NB4 (cell line): ENCODE measurements around the gene TAS2R50.

Experiments
- CTCF ChIP-seq: IDR thresholded peaks from one replicate; pipeline ENCODE4 v1.5.1; 2012; ENCODE audit warnings: low read depth, low read length
- MAX ChIP-seq: IDR thresholded peaks from 2 replicates; pipeline ENCODE4 v1.6.1; 2011; ENCODE audit warnings: low read depth, low read length
- POLR2A ChIP-seq: IDR thresholded peaks from 2 replicates; pipeline ENCODE4 v1.6.1; 2011; ENCODE audit warnings: mild to moderate bottlenecking; ENCODE audit not compliant: insufficient read length; ENCODE audit errors: extremely low read depth

GRCh38 chr12:10941369-10941768 is 45.3 kb downstream of the TAS2R50 start:
- TF ChIP-seq CTCF (no peak), POLR2A (no peak), MAX (no peak)
